ENCODE data around the gene KIF26B.
"Not testable (repeated sequence)": the region's sequence is repeated elsewhere in the genome, so short reads cannot be mapped to it uniquely, and the experiment has no call there.

KIF26B gene

DNA sequence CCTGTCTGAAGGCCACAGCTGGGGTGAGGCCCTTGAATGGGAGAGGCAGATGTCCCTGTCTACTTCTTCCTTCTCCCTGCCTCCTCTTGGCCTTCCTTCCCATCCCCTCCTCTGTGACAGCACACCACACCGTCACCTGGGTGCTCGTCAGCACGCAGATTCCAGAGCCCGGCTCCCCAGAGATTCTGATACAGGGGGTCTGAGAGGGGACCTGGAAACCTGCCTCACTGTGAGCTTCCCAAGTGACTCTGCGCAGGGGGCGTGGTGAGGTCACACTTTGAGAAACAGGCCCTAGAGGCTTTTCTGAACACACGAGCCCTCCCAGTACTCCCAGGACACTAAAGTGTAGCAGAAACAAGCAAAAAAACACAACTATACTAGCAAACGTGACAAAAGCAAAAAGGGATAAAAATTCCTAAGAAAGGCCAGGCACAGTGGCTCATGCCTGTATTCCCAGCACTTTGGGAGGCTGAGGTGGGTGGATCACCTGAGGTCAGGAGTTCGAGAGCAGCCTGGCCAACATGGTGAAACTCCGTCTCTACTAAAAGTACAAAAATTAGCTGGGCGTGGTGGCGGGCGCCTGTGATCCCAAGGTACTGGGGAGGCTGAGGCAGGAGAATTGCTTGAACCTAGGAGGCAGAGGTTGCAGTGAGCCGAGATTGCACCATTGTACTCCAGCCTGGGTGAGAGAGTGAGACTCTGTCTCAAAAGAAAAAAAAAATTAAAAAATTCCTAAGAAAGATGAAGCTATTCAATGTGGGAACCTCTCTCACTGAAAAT lies 201.3 kb downstream of the KIF26B start:
- DNase-seq (ENCODE audit: low read depth in 2 of 2): not testable (repeated sequence)

DNA sequence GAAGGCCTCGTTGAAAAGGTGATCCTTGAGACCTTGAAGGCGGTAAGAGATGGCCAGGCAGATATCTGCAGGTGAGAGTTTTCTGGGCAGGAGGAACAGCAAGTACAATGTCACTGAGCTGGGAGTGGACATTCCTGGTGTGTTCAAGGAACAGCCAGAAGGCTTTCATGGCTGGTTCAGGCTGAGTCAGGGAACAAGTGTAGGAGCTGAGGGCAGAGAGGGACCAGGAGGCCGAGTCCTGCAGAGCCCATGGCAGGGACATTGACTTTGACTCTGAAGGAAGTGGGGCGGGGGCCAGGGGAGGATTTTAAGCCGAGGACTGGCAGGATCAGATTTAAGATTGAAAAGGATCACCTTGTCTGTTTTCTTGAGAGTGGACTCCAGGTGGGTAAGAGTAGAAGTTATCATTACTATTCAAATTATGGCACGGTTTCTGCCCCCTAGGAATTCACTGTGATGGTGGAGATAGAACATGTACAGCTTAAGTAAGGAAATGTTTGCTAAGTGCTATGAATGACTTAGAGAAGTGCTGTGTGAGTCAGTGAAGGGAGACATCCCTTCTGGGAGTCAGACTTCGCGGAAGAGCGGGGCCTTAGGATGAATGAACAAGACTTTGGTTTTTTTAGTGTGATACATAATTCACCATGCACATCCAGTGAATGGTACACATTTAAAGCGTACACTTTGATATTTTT lies 202.3 kb downstream of the KIF26B start:
- DNase-seq (ENCODE audit: low read depth in 2 of 2): no peak

DNA sequence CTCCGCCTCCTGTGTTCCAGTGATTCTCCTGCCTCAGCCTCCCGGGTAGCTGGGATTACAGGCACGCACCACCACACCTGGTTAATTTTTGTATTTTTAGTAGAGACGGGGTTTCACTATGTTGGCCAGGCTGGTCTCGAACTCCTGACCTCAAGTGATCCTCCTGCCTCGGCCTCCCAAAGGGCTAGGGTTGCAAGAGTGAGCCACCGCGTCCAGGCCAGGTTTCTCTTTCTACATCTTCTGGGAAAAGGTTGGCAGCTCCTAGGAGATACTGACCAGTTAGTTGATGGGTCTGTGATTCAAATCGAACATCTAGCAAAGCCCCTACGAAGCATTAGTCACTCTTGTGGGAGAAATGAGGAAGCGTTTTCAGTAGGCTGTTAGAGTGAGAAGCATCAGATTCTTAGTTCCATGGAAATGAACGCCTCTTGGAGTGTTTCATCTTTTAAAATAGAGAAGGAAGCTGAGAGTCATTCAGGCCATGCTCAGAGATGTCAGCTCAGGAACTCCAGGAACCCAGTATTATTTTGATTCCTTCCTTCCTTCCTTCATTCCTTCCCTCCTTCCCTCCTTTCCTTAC lies 204.4 kb downstream of the KIF26B start:
- DNase-seq (ENCODE audit: low read depth in 2 of 2): not testable (repeated sequence)

DNA sequence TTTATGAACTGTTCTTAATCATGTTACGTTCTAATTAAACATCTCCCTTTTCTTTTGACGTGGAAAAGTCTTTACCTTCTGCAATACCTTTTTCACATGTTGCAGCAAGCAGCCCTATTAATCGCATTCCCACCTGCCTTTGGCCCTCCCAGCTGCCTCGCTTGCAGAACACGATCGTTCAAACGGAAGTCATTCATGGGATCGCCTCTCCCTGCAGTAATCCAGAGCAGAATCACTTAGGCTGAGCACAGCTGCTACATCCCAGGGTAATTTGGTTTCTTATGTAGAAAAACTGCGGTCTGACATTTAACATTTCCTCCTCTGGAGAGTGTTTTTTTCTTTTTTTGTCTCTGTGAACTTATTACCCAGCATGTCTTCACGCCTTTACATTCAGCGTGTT lies 206.3 kb downstream of the KIF26B start:
- DNase-seq (ENCODE audit: low read depth in 2 of 2): no peak

DNA sequence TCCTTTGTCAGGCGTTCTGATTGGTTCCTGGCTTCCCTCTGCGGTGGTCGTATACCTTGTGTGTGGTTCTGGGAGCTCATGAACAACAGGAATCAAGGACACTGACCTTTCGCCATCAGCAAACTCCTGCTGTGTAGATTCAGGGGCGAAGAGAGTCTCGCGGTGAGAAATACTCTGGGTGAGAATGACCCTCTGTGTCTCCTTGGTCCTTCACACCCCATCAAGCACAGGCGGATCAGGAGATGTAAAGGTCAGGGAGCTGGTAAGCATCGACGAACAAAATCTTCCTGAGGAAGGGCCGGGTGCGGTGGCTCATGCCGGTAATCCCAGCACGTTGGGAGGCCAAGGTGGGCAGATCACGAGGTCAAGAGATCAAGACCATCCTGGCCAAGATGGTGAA lies 207.2 kb downstream of the KIF26B start:
- DNase-seq (ENCODE audit: low read depth in 2 of 2): no peak

DNA sequence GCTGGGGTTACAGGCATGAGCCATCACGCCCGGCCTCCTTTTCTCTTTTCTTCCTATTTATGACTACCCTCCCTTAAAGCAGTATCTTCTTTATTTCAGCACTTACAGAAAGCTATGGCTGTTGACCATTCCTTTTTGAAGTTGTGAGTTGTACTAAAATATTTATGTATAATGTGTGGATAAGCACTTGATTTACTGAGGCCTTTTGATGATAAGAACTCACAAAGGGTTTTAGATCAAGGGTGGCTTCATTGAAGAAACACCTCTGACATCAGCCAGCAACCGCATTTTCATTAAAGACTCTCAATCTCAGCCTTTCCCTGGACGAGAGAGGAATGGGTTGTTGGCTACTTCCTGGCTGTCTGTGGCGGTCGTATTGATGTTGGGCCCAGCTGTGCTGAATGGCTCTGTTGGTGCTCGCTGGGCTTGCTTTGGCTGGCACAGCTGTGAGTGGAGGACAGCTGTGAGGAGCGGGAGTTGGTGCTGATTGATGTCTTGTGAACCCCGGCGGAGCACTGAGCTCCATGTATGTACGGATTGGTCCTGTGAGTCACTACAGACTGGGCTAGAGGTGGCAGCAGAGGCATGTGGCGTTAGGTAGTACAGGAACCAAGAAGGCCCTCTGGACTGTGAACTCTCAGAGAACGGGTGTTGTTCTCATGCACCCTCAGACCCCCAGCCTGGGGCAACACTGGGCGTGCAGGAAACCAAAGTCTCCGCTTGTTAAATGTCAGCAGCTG lies 208.8 kb downstream of the KIF26B start:
- DNase-seq (ENCODE audit: low read depth in 2 of 2): no peak

DNA sequence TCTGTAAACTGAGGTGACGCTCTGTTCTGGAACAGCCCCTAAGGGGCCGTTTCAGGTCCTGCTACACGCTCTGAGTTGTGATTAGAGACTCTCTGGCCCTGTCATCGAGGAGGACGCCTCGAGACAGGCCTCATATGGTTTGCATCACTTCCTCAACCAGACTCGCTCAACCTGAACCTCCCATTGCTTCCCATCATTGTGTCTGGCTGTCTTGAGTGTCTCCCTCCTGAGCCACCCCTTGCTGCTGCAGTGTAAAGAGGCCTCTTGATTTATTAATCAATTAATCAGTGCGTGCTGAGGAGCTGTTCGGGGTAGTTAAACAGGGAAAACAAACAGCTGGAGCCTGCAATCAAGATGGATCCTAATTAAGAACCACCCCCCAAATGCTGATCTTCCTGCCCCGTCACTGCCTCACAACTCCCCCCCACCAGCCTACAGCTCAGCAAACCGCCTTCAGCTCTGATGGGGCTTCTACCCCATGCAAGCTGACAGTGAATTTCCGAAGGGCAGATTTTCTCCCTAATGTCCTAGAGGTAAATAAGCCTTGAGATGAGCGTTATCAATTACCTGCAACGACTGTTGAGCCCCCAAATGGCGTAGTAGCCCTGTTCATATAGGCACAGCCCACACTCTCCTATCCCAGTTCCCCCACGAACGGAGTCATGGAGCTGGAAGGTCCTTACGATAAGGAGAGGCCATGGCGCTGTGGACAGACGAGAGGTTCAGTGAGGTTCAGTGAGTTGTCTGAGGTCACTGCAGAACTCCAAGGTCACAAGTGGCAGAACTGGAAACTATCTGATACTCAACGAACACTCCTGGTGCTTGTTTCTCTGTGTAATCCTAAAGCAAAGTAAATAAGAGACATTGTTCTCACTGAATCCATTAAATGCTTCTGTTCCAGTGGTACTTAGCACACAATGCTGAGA lies 210.6 kb downstream of the KIF26B start:
- no peak for DNase-seq (ENCODE audit: low read depth in 2 of 2)

DNA sequence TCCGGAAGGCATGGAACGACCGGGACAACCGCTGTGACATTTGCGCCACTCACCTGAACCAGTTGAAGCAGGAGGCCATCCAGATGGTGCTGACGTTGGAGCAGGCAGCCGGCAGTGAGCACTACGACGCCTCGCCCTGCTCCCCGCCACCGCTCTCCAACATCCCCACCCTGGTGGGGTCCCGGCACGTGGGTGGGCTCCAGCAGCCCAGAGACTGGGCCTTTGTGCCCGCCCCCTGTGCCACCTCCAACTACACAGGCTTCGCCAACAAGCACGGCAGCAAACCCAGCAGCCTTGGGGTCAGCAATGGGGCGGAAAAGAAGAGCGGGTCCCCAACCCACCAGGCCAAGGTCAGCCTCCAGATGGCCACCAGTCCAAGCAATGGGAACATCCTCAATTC lies 212.1 kb downstream of the KIF26B start:
- DNase-seq (ENCODE audit: low read depth in 2 of 2): no peak

DNA sequence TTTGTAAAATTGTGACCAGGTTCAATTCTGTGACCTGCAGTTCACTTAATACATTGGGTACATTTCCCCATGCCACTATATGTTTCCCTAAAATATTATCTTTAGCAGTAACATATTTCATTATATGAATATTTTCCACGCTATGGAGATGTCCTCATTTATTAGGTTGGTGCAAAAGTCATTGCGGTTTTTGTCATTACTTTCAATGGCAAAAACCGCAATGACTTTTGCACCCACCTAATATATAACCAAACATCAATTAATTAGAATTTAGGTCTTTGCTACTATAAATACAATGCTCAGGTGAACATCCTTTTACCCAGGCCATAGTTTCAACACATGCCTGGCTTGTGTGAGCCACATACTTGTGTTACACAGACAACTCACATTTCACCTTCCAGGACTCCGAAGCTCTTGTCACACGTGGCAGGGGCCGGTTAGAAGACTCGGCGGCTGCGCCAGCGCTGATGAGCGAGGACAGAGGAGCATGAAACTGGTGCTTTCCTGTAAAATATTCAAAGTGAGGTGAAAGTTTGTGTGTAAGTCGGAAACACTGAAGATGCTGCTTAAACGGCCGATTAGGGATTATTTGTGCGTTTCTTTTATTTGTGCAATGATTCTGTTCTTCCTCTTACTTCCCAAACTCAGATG lies 215.5 kb downstream of the KIF26B start:
- no peak for DNase-seq (ENCODE audit: low read depth in 2 of 2)

DNA sequence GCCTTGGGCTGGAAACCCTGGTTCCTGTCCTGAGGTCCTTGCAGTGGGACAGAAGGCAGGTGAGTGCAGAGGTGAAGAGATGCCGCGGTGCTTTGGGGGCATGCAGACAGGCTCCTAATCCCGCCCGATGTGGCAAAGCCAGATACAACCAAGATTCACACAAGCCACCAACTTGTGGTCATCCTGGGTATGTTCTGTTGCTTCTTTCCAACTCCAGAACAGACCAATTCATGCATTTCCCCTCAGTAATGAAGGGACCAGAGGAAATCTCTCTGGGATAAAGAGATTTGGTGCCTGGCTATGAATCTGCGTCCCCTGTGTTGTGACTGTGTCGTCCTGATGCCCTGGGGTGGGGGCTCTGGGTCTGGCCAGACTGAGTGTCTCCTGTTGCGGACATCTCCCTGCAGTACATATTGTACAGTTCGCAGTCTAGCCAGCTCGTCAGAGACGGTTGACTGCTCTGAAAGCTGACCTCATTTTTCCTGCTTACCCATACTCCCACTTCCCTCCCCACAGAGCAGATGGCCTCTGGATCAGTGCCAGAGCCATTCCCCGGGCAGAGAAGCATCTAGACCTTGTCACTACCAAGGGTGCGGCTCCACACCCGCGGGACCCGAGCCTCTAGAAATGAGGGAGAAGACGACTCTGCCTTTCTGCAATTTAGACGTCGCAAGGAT lies 216.3 kb downstream of the KIF26B start:
- no peak for DNase-seq (ENCODE audit: low read depth in 2 of 2)

DNA sequence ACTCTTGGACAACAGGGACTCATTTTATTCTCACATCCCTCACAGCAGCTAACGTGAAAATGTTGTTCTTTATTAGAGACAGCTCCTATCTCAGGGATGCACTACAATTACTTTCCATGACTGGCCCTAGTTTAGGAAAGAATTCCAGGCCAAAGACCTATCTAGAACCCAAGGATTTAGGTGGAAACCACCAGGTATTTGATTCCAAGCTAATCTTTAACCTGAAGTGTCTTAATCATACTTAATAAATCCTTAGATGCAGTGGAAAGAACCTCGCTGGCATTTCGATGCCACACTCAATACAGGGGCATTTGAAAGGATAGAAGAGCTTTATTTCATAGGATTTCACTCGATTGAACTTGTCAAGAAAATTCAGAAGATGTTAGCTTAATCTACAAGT lies 218.3 kb downstream of the KIF26B start:
- no peak for DNase-seq (ENCODE audit: low read depth in 2 of 2)

DNA sequence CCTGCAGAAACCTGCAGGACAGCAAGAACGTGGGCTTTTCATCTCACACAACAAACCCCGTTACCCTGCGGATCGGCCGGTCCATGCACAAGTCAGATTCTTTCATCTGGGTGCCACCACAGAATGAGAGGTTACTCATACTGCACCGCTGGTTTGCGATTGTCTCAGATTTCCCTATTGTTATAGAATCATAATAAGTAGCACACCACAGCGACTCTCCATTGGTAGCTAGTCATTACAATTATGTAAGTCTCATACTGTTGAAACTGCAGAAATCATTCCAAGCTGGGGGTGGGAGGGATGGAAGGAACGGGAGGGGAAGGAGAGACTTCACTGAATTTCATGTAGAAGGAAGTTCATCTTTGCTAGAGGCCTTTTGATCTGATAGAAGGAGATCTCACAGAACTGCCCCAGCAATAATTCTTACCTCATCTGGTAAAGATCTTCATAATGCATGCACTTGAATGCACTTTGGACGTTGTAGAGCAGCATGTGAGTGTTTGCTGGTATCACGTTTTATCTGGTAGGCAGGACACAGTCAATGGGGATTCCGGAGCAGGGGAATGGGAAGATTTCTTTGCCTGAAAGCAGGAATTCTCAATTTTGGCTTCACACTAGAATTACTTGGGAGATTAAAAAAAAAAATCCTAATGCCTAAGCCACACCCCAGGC lies 221.1 kb downstream of the KIF26B start:
- DNase-seq (ENCODE audit: low read depth in 2 of 2): no peak

DNA sequence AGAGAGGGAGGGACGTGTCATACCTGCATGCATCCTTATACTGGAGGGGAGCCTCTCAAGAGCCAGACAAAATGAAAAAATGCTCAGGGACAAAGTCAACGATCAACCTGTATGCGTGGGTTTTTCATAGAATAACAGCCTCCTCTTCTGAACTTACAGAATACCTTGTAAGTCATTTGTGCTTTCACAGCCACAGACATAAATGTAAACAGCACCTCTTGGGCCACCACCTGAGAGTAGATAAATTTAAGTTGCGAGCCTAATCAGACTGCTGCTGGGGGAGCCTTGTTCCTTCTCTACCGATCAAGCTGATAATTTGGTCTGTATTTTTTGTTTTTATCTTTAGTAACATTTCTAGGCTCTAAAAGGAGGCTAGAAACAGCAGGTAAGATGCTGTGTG lies 223.1 kb downstream of the KIF26B start:
- no peak for DNase-seq (ENCODE audit: low read depth in 2 of 2)

DNA sequence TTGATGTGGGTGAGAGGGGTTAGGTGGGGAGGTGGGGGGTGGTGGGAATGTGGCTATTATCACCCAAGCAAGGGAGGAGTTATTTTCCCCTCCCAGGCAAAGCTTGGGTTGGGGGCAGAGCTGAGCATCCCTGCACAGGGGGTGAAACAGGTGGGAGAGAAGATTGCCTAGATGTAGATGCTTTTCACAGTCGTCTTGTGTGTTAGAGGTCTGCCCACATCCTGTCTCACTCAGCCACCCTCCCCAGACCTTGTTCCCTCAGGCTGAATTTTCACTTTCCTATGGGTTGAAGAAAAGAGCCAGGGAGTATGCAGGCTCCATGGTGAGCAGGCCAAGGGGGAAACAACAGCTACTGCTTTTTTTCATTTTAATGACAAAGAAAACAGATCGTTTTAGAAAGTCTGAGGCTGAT lies 223.5 kb downstream of the KIF26B start:
- DNase-seq (ENCODE audit: low read depth in 2 of 2): no peak

DNA sequence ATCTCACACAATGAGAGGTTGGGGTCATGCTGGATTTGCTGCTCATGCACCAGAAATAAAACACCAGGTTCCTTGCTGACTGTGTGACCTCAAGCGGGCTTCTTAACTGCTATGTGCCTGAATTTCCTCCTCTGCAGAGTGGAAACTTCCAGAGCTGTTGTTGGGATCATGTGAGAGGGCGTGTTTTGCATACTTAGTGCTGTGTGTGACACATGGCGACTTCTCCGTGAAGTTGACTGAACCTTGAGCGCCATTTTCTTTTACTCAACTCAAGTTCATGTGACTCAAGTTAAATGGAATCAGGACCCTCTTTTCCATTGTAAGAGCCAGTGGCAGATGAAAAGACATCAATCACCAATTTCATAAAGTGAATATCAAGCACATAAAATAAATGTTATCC lies 224.0 kb downstream of the KIF26B start:
- DNase-seq (ENCODE audit: low read depth in 2 of 2): no peak

DNA sequence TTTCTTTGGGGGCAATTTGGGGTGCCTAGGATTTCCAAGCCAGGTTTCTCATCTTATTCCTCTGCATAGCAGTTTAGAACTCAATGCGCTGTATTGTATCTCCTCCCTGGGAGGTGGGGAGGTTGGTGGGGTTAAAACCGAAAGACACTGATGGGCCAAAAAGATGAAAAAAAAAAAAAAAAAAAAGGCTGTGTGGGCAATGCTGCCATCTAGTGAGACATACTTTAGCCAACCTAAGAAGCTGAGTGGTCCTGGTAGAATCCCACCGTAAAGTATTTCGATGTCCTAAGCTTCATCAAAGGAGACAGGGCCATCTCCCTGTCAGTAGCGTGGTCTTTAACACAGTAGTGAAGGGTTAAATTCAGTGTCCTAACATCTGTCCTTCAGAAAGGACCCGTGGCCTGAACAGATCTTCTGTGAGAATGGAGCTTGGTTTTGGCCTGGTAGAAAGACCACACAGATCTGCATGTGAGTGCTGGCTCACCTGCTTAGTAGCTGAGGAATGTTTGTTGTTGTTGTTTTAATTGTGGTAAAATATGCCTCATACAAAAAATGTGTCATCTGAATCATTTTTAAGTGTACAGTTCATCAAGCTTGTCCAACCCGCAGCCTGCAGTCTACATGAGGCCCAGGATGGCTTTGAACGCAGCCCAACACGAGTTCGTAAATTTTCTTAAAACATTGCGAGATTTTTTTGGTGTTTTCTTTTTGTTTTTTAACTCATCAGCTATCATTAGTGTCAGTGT lies 226.2 kb downstream of the KIF26B start:
- no peak for DNase-seq (ENCODE audit: low read depth in 2 of 2)

DNA sequence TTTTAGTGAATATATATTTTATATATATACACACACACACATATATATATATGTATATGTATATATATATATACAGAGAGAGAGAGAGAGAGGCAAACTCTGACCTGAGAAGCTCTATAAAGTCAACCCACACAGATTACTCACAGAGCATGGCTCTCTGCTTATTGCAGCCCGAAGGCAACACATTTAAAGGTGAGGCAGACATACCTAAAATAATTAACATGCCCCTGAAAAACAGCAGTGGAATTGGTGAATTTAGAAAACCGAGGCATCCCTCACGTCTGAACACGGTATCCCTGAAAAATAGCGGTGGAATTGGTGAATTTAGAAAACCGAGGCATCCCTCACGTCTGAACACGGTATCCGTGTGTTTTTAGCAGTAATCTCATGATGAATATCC lies 228.2 kb downstream of the KIF26B start:
- DNase-seq (ENCODE audit: low read depth in 2 of 2): no peak

DNA sequence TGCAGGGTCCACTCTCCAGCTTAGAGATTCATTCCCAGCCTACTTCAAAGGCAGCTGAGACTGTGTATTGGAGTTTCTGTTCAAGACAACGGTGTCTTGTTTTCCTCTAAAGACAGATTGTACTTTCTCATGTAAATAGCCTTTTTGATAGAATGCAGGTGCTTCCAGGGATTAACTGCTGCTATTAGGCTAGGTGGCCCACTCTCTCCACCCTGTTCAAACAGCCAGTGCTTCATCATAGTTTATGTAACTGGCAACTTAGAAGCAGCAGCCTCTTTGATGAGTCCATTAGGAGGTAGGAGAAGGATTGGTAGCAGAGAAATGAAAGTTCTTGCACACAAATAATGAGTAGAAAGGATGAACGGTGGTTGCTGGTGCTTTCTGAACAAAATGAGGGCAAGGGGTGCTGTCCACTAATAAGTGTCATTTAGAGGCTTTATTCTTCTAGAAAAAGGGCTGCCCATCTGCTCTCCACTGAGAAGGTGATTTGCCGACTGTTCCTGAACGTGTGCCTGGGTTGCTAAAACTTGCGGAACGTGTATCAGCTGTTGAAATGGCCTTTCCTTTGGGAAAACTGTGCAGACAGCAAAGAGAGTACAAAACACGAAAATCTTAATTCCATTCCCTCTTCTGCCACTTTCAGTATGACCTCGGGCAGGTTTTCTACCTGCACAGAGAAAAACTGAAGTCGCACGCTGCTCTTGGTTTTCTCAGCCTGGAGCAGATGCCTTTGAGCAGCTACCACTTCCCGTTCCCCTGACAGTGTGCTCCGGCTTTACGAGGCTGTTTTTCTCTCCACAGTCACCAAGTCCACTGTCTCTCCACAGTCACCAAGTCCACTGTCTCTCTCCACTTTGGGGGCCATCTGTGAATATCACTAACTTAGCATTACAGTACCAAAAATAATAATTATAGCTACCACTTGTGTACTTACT lies 228.9 kb downstream of the KIF26B start:
- no peak for DNase-seq (ENCODE audit: low read depth in 2 of 2)

Data from stimulated activated CD8-positive, alpha-beta memory T cell treated with anti-CD3 and anti-CD28 coated beads, Interleukin-2, amount 100 ng/mL, for 48 hours (primary cell).